ENCODE results near the gene SSR1. TPM values are rescaled to one million over a fixed set of nuclear protein-coding genes. Genes with fewer than 3 reads are reported as not detected.

SSR1 gene
- total and polyA plus RNA-seq, 9 of the 15 experiments (the other 6 are each of a cell fraction or from before 2014, with no cell fraction given), result 87.7 to 220 (median 144) TPM

DNA sequence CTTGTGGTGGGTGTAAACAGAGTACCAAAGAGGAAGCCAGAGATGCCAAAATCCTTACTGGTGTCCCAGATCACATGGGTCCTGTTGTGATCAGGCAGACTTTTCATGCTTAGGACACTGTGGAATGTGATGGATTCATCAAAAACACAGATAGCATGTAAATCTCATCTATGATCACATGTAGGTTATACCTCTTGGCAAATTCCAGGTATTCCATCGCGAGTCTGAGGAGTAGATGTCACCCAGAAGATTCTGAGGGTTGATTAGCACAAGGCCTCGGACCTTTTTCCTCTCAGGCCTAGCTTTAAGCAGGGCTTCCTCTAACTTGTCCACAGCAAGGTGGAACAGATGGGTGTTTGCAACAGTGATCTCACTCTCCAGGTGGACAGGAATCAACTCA is 28.3 kb upstream of the SSR1 start (continued):
- TF ChIP-seq, protein P1, sequence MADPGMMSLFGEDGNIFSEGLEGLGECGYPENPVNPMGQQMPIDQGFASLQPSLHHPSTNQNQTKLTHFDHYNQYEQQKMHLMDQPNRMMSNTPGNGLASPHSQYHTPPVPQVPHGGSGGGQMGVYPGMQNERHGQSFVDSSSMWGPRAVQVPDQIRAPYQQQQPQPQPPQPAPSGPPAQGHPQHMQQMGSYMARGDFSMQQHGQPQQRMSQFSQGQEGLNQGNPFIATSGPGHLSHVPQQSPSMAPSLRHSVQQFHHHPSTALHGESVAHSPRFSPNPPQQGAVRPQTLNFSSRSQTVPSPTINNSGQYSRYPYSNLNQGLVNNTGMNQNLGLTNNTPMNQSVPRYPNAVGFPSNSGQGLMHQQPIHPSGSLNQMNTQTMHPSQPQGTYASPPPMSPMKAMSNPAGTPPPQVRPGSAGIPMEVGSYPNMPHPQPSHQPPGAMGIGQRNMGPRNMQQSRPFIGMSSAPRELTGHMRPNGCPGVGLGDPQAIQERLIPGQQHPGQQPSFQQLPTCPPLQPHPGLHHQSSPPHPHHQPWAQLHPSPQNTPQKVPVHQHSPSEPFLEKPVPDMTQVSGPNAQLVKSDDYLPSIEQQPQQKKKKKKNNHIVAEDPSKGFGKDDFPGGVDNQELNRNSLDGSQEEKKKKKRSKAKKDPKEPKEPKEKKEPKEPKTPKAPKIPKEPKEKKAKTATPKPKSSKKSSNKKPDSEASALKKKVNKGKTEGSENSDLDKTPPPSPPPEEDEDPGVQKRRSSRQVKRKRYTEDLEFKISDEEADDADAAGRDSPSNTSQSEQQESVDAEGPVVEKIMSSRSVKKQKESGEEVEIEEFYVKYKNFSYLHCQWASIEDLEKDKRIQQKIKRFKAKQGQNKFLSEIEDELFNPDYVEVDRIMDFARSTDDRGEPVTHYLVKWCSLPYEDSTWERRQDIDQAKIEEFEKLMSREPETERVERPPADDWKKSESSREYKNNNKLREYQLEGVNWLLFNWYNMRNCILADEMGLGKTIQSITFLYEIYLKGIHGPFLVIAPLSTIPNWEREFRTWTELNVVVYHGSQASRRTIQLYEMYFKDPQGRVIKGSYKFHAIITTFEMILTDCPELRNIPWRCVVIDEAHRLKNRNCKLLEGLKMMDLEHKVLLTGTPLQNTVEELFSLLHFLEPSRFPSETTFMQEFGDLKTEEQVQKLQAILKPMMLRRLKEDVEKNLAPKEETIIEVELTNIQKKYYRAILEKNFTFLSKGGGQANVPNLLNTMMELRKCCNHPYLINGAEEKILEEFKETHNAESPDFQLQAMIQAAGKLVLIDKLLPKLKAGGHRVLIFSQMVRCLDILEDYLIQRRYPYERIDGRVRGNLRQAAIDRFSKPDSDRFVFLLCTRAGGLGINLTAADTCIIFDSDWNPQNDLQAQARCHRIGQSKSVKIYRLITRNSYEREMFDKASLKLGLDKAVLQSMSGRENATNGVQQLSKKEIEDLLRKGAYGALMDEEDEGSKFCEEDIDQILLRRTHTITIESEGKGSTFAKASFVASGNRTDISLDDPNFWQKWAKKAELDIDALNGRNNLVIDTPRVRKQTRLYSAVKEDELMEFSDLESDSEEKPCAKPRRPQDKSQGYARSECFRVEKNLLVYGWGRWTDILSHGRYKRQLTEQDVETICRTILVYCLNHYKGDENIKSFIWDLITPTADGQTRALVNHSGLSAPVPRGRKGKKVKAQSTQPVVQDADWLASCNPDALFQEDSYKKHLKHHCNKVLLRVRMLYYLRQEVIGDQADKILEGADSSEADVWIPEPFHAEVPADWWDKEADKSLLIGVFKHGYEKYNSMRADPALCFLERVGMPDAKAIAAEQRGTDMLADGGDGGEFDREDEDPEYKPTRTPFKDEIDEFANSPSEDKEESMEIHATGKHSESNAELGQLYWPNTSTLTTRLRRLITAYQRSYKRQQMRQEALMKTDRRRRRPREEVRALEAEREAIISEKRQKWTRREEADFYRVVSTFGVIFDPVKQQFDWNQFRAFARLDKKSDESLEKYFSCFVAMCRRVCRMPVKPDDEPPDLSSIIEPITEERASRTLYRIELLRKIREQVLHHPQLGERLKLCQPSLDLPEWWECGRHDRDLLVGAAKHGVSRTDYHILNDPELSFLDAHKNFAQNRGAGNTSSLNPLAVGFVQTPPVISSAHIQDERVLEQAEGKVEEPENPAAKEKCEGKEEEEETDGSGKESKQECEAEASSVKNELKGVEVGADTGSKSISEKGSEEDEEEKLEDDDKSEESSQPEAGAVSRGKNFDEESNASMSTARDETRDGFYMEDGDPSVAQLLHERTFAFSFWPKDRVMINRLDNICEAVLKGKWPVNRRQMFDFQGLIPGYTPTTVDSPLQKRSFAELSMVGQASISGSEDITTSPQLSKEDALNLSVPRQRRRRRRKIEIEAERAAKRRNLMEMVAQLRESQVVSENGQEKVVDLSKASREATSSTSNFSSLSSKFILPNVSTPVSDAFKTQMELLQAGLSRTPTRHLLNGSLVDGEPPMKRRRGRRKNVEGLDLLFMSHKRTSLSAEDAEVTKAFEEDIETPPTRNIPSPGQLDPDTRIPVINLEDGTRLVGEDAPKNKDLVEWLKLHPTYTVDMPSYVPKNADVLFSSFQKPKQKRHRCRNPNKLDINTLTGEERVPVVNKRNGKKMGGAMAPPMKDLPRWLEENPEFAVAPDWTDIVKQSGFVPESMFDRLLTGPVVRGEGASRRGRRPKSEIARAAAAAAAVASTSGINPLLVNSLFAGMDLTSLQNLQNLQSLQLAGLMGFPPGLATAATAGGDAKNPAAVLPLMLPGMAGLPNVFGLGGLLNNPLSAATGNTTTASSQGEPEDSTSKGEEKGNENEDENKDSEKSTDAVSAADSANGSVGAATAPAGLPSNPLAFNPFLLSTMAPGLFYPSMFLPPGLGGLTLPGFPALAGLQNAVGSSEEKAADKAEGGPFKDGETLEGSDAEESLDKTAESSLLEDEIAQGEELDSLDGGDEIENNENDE (IDR thresholded peaks at IDR 0.05; ENCODE audit: low read depth, low read length), result no peak
- no peak for TF ChIP-seq XRCC5 (IDR thresholded peaks at IDR 0.05; ENCODE audit: low read depth, low read length)
- TF ChIP-seq SREBF1 (IDR thresholded peaks at IDR 0.05; ENCODE audit: borderline replicate concordance, low read depth, low read length), result no peak
- TF ChIP-seq, protein P2, sequence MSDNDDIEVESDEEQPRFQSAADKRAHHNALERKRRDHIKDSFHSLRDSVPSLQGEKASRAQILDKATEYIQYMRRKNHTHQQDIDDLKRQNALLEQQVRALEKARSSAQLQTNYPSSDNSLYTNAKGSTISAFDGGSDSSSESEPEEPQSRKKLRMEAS (CRISPR knock-in tag; IDR thresholded peaks at IDR 0.05), result no peak
- no peak for TF ChIP-seq TAF9B (IDR thresholded peaks at IDR 0.05; ENCODE audit: partially characterized antibody)
- no peak for TF ChIP-seq SMAD4 (CRISPR knock-in tag; conservative IDR thresholded peaks at IDR 0.05)
- TF ChIP-seq, protein P3, sequence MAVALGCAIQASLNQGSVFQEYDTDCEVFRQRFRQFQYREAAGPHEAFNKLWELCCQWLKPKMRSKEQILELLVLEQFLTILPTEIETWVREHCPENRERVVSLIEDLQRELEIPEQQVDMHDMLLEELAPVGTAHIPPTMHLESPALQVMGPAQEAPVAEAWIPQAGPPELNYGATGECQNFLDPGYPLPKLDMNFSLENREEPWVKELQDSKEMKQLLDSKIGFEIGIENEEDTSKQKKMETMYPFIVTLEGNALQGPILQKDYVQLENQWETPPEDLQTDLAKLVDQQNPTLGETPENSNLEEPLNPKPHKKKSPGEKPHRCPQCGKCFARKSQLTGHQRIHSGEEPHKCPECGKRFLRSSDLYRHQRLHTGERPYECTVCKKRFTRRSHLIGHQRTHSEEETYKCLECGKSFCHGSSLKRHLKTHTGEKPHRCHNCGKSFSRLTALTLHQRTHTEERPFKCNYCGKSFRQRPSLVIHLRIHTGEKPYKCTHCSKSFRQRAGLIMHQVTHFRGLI (CRISPR knock-in tag; IDR thresholded peaks at IDR 0.05), result no peak
